Stimulated activated CD4-positive, alpha-beta T cell treated with anti-CD3 and anti-CD28 coated beads, Interleukin-15, amount 100 ng/mL, for 1 hour (primary cell): Measurements from ENCODE around the gene TMCO4.

ENCODE experiments used
- DNase-seq, 2 donors: peaks; one replicate each; pipeline ENCODE4 v3.0.0-alpha.2; 2020; ENCODE audit warnings: low read depth in 1 of 2, low spot score in 1 of 2

Gene TMCO4

GRCh38 chr1:19661721-19662228, 137.9 kb downstream of the TMCO4 start:
- DNase-seq = no peak

GRCh38 chr1:19658186-19658585, 141.5 kb downstream of the TMCO4 start:
- no peak for DNase-seq

- DNase-seq = no peak
These were observed 142.2 kb downstream of the TMCO4 start for GRCh38 chr1:19657511-19657910.

GRCh38 chr1:19656780-19657466, 142.8 kb downstream of the TMCO4 start:
- no peak for DNase-seq

- no peak for DNase-seq
These were observed 143.5 kb downstream of the TMCO4 start for GRCh38 chr1:19656134-19656779.

- no peak for DNase-seq
These were observed 144.0 kb downstream of the TMCO4 start for GRCh38 chr1:19655718-19656080.

GRCh38 chr1:19654886-19655717, 144.6 kb downstream of the TMCO4 start:
- DNase-seq = no peak

GRCh38 chr1:19654386-19654785, 145.3 kb downstream of the TMCO4 start:
- DNase-seq = no peak

- no peak for DNase-seq
These were observed 148.5 kb downstream of the TMCO4 start for GRCh38 chr1:19651141-19651737.

- DNase-seq = no peak
These were observed 149.1 kb downstream of the TMCO4 start for GRCh38 chr1:19650416-19651140.

- DNase-seq = no peak
These were observed 151.0 kb downstream of the TMCO4 start for GRCh38 chr1:19648689-19649088.

- no peak for DNase-seq
These were observed 151.5 kb downstream of the TMCO4 start for GRCh38 chr1:19648239-19648638.

- DNase-seq = no peak
These were observed 152.1 kb downstream of the TMCO4 start for GRCh38 chr1:19647643-19648042.

- DNase-seq = no peak
These were observed 153.1 kb downstream of the TMCO4 start for GRCh38 chr1:19646377-19647319.

GRCh38 chr1:19645411-19646251, 154.1 kb downstream of the TMCO4 start:
- no peak for DNase-seq

- peak in 1 of 2 donors; percentile 26 for DNase-seq
These were observed 154.9 kb downstream of the TMCO4 start for GRCh38 chr1:19644681-19645410.

- DNase-seq = no peak
These were observed 155.4 kb downstream of the TMCO4 start for GRCh38 chr1:19644395-19644680.
